Muscle of leg (tissue), 11 donors: ENCODE results near the gene RAB17. TPM values are rescaled to one million over a fixed set of nuclear protein-coding genes. Genes with fewer than 3 reads are reported as not detected.

ENCODE experiments used
- DNase-seq: peaks from one replicate; pipeline ENCODE4 v3.0.0; 2013
- H3K27ac ChIP-seq: one replicate; pipeline ENCODE4 v1.5.1; 2013; ENCODE audit warnings: mild to moderate bottlenecking, low read length, control low read depth
- H3K27me3 ChIP-seq: one replicate; pipeline ENCODE4 v1.6.1; 2013; ENCODE audit warnings: low read length; ENCODE audit not compliant: control insufficient read depth, insufficient read depth
- H3K36me3 ChIP-seq: one replicate; pipeline ENCODE4 v1.6.1; 2013; ENCODE audit warnings: low read length; ENCODE audit not compliant: control insufficient read depth, insufficient read depth
- H3K4me1 ChIP-seq: one replicate; pipeline ENCODE4 v1.6.1; 2013; ENCODE audit warnings: low read length; ENCODE audit not compliant: control insufficient read depth, insufficient read depth
- H3K4me3 ChIP-seq: one replicate; pipeline ENCODE4 v1.5.1; 2013; ENCODE audit warnings: low read length, control low read depth
- H3K9me3 ChIP-seq: replicated peaks from 2 replicates; pipeline ENCODE4 v1.6.1; 2013; ENCODE audit warnings: low read depth, low read length; ENCODE audit not compliant: control insufficient read depth
- WGBS: methylation state at CpG from one replicate; pipeline ENCODE4 v1.1.5; 2013; ENCODE audit warnings: missing lambda C conversion rate; ENCODE audit not compliant: insufficient coverage; 5-methylcytosine and 5-hydroxymethylcytosine counted together
- polyA plus RNA-seq, 8 donors: library from polyadenylated mRNA; unstranded; fragments of 120-200 nt; gene quantifications; one replicate each; pipeline versions ENCODE4 v1.2.1 to v1.2.3, GENCODE V29; 2013; ENCODE audit warnings: inconsistent platforms in 1 of 8, low replicate concordance in 1 of 8; ENCODE audit not compliant: insufficient read length in 8 of 8, insufficient read depth in 1 of 8
- total RNA-seq: library from RNA; stranded (reverse); fragments of 120-200 nt; gene quantifications from one replicate; pipeline ENCODE4 v1.2.4, GENCODE V29; 2013

Gene RAB17
- total and polyA plus RNA-seq, 9 donors = 0.89 to 9.4 (median 1.2) TPM

DNA sequence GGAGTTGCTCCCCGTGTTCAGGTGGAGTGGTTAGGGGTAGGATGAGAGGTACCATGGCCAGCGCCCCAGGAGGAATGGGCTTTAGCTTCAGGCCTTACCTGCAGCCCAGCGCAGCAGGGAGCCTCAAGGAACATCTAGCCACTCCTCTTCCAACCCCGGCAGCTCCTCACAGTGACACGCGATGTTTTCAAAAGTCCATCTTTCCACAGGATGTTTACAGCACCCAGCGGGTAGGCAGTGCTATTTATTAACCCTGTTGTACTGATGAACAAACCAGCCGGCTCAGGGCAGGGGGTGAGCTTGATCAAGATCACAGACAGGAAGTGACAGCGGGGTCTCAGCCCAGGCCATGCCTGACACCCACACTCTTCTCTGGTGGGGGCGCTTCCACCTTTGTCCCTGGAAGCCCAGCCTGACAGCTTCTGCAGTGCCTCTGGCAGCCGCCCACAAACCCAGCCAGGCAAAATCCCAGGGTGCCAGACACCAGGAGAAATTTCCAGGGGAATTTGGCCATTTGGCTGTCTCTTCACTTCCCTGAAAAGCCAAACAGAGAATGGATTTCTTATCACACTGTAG lies 42.6 kb downstream of the RAB17 start:
- 35% methylated on average over 6 of the region's 11 CpGs for WGBS
- H3K36me3 ChIP-seq = no peaks in the 10 kb centered on the region
- H3K4me3 ChIP-seq = no peak overlapping the region
- H3K27ac ChIP-seq = no peak overlapping the region
- H3K9me3 ChIP-seq = no peaks in the 10 kb centered on the region
- no peak for DNase-seq
- peaks cover 3% of the 10 kb centered on the region for H3K4me1 ChIP-seq
- H3K27me3 ChIP-seq = no peaks in the 10 kb centered on the region

DNA sequence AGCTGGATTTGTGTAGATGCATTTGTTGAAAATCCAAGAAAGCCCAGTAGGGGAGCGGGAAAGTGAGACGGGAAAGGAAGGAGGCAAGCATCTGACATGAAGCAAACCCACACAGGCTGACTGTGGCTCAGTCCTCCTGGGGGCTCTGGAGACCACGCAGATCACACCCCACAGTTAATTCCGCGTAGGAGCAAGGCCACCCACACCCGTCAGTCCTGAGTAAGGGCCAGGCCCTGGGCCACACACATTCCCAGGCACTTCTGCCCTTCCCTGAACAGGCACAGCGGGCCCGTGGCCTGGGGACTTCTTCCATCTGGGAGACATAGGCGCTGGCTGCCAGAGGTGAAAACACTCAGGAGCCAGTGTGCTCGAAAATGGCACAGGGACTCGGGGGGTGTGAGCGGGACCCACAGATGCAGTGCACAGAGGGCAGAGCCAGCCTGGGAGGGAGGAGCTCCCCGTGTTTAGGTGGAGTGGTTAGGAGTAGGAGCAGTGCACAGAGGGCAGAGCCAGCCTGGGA lies 43.6 kb downstream of the RAB17 start:
- WGBS = 58% methylated on average over 10 of the region's 13 CpGs
- DNase-seq = no peak
- Histone ChIP-seq H3K4me3 (no peak overlapping the region), H3K27me3 (no peaks in the 10 kb centered on the region), H3K36me3 (no peaks in the 10 kb centered on the region), H3K27ac (no peak overlapping the region), H3K4me1 (peaks cover 3% of the 10 kb centered on the region), H3K9me3 (peaks cover 4% of the 10 kb centered on the region)

DNA sequence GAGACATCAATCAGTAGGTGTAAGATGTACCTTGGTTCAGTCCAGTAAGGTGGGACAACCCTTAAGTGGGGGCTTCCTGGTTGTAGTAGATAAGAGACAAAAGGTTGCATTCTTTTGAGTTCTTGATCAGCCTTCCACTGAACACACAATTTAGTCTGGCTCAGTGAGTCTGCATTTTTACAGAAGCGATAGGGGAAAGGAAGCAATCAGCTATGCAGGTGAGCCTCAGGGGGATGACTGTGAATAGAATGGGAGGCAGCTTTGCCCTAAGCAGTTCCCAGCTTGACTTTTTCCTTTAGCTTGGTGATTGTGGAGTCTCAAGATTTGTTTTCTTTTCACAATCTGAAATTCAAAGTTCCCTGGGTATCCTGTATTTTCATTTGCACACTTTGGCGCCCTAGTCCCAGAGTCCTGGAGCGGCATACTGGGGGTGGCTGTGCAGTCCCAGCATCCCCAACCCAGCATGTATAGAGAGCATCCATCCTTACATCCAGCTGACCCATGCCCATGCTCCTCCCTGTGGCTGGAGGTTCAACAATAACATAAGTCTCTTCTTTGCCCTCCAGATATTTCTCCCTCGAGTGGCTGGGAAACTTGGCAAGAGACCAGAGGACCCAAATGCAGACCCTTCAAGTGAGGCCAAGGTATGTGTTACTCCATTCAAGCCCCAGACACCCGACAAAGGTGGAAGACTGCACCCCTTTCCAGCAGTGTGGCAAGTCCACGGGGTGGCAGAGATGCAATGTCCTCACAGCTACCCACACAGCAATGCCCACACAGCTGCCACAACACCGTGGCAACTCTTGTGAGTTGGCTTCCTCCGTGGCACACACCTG lies 44.3 kb downstream of the RAB17 start:
- no peak overlapping the region for H3K27ac ChIP-seq
- H3K36me3 ChIP-seq = no peaks in the 10 kb centered on the region
- H3K4me1 ChIP-seq = peaks cover 6% of the 10 kb centered on the region
- 82% methylated on average over 5 of the region's 8 CpGs for WGBS
- no peak overlapping the region for H3K4me3 ChIP-seq
- H3K27me3 ChIP-seq = no peaks in the 10 kb centered on the region
- DNase-seq = no peak
- peaks cover 4% of the 10 kb centered on the region for H3K9me3 ChIP-seq

DNA sequence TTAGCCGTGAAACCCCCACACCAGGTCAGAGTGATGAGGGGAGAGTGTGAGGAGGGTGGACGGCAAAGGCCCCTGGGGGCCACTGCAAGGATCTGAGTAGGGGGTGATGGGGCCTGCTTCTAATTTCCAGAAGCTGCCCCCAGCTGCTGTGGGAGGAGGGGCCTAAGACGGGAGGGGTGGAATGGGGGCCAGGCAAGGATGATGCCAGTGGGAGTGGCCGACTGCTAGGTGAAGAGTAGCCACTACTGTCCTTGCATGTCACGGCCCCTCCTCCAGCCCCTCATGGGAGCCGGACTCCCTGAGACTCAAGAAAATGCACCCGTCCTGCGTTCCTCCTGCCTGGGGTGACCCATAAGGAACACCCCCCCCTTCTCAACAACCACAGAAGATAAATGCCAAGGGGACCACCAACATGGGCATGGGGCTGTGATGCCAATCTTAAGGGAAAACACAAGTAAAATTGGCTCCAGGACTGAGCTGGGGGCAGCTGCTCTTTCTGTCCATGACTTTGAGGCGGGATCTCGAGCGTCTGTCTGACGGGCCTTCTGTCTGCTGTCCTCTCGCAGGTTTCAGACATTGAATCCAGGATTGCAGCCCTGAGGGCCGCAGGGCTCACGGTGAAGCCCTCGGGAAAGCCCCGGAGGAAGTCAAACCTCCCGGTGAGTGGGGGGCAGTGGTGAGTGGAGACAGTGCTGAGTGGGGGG lies 48.4 kb downstream of the RAB17 start:
- no peaks in the 10 kb centered on the region for H3K27me3 ChIP-seq
- H3K27ac ChIP-seq = no peak overlapping the region
- H3K4me3 ChIP-seq = no peak overlapping the region
- WGBS = 91% methylated on average over 14 of the region's 18 CpGs
- peaks cover 32% of the 10 kb centered on the region for H3K4me1 ChIP-seq
- no peaks in the 10 kb centered on the region for H3K36me3 ChIP-seq
- DNase-seq = no peak
- peaks cover 4% of the 10 kb centered on the region for H3K9me3 ChIP-seq

GRCh38 chr2:237541243-237541642 lies 49.3 kb downstream of the RAB17 start:
- no peaks in the 10 kb centered on the region for H3K36me3 ChIP-seq
- H3K4me3 ChIP-seq = no peak overlapping the region
- WGBS = 50% methylated on average over 2 of the region's 5 CpGs
- DNase-seq = no peak
- H3K4me1 ChIP-seq = peaks cover 32% of the 10 kb centered on the region
- peaks cover 4% of the 10 kb centered on the region for H3K9me3 ChIP-seq
- H3K27ac ChIP-seq = no peak overlapping the region
- H3K27me3 ChIP-seq = no peaks in the 10 kb centered on the region

- DNase-seq = peak; percentile 85
- no peaks in the 10 kb centered on the region for H3K27me3 ChIP-seq
- H3K4me3 ChIP-seq = no peak overlapping the region
- WGBS = 22% methylated on average over 6 of the region's 6 CpGs
- no peak overlapping the region for H3K27ac ChIP-seq
- peaks cover 32% of the 10 kb centered on the region for H3K4me1 ChIP-seq
- H3K36me3 ChIP-seq = no peaks in the 10 kb centered on the region
- H3K9me3 ChIP-seq = peaks cover 4% of the 10 kb centered on the region
Measured at GRCh38 chr2:237540823-237541222, 49.7 kb downstream of the RAB17 start.

DNA sequence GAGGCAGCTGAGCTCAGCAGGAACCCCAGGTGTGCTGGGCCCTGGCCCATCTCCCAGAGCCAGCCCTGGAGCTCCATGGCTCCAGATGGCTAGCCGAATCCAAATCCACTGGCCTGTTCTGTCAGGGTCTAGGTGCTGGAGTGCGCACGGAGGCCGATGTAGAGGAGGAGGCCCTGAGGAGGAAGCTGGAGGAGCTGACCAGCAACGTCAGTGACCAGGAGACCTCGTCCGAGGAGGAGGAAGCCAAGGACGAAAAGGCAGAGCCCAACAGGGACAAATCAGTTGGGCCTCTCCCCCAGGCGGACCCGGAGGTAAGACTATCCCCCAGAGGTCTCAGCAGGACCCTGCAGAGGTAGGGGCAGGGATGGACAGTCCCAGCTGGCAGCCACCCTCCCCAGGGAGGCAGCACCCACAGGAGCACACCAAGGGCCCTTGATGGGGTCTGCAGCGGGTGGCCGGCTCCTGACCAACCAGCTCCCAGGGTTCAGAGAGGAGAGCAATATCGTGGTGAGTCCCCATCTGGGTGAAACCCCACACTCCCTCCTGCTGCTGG lies 50.2 kb downstream of the RAB17 start:
- WGBS = 73% methylated on average over 9 of the region's 13 CpGs
- DNase-seq = no peak
- Histone ChIP-seq H3K9me3 (peaks cover 4% of the 10 kb centered on the region), H3K36me3 (no peaks in the 10 kb centered on the region), H3K27me3 (no peaks in the 10 kb centered on the region), H3K27ac (no peak overlapping the region), H3K4me1 (peaks cover 32% of the 10 kb centered on the region), H3K4me3 (no peak overlapping the region)

- no peaks in the 10 kb centered on the region for H3K27me3 ChIP-seq
- H3K4me3 ChIP-seq = no peak overlapping the region
- DNase-seq = no peak
- H3K9me3 ChIP-seq = peaks cover 4% of the 10 kb centered on the region
- H3K36me3 ChIP-seq = no peaks in the 10 kb centered on the region
- no peak overlapping the region for H3K27ac ChIP-seq
- H3K4me1 ChIP-seq = peaks cover 32% of the 10 kb centered on the region
- 77% methylated on average over 2 of the region's 6 CpGs for WGBS
Measured at GRCh38 chr2:237539681-237540080, 50.9 kb downstream of the RAB17 start.

- 83% methylated on average over 16 of the region's 18 CpGs for WGBS
- Histone ChIP-seq H3K4me3 (no peak overlapping the region), H3K9me3 (peaks cover 4% of the 10 kb centered on the region), H3K4me1 (peaks cover 32% of the 10 kb centered on the region), H3K36me3 (no peaks in the 10 kb centered on the region), H3K27me3 (no peaks in the 10 kb centered on the region), H3K27ac (no peak overlapping the region)
- no peak for DNase-seq
Measured at GRCh38 chr2:237538901-237539300, 51.6 kb downstream of the RAB17 start.
